Duodenal mucosa (tissue), 2 donors: ENCODE results near the gene MRPL55.

Experiments
- H3K27ac ChIP-seq: one replicate; pipeline ENCODE4 v1.7.0; 2013; ENCODE audit warnings: low read depth, low read length
- H3K27me3 ChIP-seq, 2 donors: one replicate each; pipeline ENCODE4 v1.7.0; 2013; ENCODE audit warnings: low read length in 2 of 2, control low read depth in 1 of 2; ENCODE audit not compliant: insufficient read depth in 2 of 2, control insufficient read depth in 1 of 2
- H3K36me3 ChIP-seq, 2 donors: one replicate each; pipeline ENCODE4 v1.7.0; 2013; ENCODE audit warnings: low read length in 2 of 2, control low read depth in 1 of 2; ENCODE audit not compliant: insufficient read depth in 2 of 2, control insufficient read depth in 1 of 2
- H3K4me1 ChIP-seq, 2 donors: one replicate each; pipeline ENCODE4 v1.7.0; 2013; ENCODE audit warnings: low read length in 2 of 2, control low read depth in 1 of 2; ENCODE audit not compliant: insufficient read depth in 2 of 2, control insufficient read depth in 1 of 2
- H3K4me3 ChIP-seq, 2 donors: one replicate each; pipeline ENCODE4 v1.7.0; 2013; ENCODE audit warnings: low read length in 2 of 2, low read depth in 1 of 2
- H3K9ac ChIP-seq, 2 donors: one replicate each; pipeline ENCODE4 v1.7.0; 2013; ENCODE audit warnings: low read length in 2 of 2, low read depth in 1 of 2
- H3K9me3 ChIP-seq, 2 donors: one replicate each; pipeline ENCODE4 v1.7.0; 2013; ENCODE audit warnings: low read length in 2 of 2, control low read depth in 1 of 2; ENCODE audit not compliant: control insufficient read depth in 1 of 2

MRPL55 gene

DNA sequence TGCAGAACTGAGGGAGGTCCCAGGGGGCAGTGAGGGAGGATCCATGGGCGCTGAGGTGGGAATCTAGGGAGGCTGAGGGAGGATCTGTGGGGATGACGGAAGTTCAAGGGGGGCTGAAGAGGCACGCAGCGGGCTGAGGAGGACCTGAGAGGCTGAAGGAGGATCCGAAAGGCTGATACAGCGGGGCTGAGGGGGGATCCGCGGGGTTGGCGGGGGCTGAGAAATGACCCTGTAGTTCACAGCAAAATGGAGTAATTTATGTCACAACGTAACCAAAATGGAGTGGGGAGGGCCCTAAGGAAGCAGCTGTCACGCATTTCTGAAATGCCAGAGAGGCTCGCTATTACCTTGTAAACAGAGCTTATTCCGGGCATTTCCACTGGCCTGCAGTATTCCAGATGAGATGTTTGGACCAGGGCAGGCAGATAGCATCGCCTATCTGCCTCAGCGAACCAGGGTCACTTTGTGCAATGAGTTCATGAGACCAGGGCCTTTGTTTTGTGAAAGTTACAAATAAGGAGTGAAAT is 926 bp upstream of the MRPL55 start:
- Histone ChIP-seq H3K4me1 (peaks cover 21 to 27% of the 10 kb centered on the region in 2 donors), H3K4me3 (peak overlapping the region; percentile 95 to 98), H3K27me3 (no peaks in the 10 kb centered on the region), H3K27ac (peak overlapping the region; percentile 89), H3K9me3 (no peaks in the 10 kb centered on the region), H3K9ac (peak overlapping the region; percentile 99), H3K36me3 (peaks cover 9 to 13% of the 10 kb centered on the region in 2 donors)

DNA sequence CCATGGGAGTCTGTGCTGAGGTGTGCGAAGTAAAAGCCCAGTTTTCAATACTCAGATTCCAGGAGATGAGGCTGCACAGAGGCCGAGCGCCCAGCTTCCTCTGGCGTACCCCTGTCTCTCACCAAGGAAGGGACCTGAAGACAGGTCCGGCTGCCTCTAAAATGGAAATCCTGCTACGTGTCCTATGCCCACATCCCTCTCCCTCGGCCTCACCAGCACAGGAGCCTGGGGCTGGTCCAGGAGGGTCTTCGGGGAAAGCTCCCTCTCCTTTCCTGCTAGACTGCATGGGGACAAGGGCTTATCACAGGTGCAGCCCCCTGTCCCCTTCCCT is 392 bp downstream of the MRPL55 start:
- Histone ChIP-seq H3K27me3 (no peaks in the 10 kb centered on the region), H3K9ac (peak overlapping the region; percentile 84 to 99), H3K4me1 (peaks cover 28 to 33% of the 10 kb centered on the region in 2 donors), H3K36me3 (peaks cover 9 to 14% of the 10 kb centered on the region in 2 donors), H3K27ac (peak overlapping the region; percentile 91), H3K9me3 (no peaks in the 10 kb centered on the region), H3K4me3 (peak overlapping the region; percentile 79 to 98)

DNA sequence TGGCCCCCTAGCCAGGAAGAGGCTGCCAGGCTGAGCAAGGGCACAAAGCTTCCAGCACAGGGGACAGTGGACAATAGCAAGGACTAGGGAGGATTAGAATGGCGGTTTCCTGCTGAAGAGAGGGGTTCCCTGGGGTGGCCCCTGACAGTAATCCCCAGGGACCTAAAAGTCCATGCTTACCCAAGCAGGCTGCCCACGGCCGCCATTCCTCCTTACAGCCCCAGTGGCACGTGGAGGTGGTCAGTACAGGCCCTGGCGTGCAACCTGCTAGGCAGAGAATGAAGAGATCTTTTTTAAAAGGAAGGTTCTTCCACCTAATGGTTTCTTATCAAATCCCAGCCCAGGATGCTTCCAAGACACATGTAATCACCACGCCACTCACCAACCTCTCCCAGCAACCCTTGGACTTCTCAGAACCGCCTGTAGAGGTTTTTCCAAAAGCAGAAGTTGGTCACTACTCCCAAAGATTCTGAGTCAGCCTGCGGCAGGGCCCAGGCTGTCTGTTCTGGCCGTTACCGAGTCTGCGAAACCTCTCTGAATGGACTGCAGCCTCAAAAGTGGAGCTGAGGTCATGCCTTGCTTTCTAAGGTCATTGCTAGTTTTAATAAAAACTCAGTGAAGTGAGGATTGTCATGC is 926 bp downstream of the MRPL55 start:
- Histone ChIP-seq H3K4me3 (peak overlapping the region; percentile 79 to 98), H3K36me3 (peaks cover 9 to 14% of the 10 kb centered on the region in 2 donors), H3K27ac (peak overlapping the region; percentile 91), H3K9me3 (no peaks in the 10 kb centered on the region), H3K27me3 (no peaks in the 10 kb centered on the region), H3K9ac (peak overlapping the region; percentile 84 to 99), H3K4me1 (peaks cover 31 to 38% of the 10 kb centered on the region in 2 donors)

DNA sequence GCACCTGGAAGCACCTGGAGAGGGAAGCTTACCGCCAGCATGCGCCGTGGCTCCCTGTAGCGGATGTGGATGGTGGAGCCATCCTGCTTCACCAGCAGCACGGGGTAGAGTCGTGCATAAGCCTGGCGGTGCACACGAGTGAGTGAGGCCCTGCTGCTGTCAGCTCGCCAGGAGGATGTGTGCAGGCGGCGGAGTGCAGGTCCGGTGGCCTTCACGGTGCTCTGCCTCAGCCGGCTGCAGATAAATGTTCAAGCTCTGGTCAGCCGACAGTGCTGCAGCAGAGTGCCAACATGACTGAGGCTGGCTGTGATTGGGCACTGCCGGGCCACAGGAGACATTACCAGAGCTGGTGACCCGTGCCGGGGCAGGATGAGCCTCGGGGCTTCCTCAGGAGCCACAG is 1.5 kb downstream of the MRPL55 start:
- H3K27me3 ChIP-seq = no peaks in the 10 kb centered on the region
- no peak overlapping the region for H3K27ac ChIP-seq

DNA sequence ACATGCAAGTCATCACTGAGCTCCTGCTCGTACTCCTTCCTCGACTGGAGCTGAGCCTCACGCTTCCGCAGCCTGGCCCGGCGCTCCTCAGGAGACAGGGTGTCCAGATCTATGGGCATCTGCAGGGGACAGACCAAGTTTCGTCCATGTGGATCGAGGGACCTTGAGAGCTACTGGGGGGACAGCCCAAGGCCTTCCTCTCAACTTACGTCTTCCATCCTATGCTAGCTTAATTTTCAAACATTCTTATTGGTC is 2.4 kb downstream of the MRPL55 start:
- Histone ChIP-seq H3K27me3 (no peaks in the 10 kb centered on the region), H3K9ac (no peak overlapping the region), H3K4me1 (peaks cover 33 to 40% of the 10 kb centered on the region in 2 donors), H3K9me3 (no peaks in the 10 kb centered on the region), H3K36me3 (peaks cover 9 to 14% of the 10 kb centered on the region in 2 donors), H3K4me3 (no peak overlapping the region), H3K27ac (no peak overlapping the region)

More for the DNA sequence above, 1.5 kb downstream of the MRPL55 start:
- Histone ChIP-seq H3K36me3 (peaks cover 9 to 14% of the 10 kb centered on the region in 2 donors), H3K9me3 (no peaks in the 10 kb centered on the region), H3K9ac (peak overlapping the region in 1 of 2 donors; percentile 99), H3K4me1 (peaks cover 31 to 38% of the 10 kb centered on the region in 2 donors), H3K4me3 (no peak overlapping the region)

DNA sequence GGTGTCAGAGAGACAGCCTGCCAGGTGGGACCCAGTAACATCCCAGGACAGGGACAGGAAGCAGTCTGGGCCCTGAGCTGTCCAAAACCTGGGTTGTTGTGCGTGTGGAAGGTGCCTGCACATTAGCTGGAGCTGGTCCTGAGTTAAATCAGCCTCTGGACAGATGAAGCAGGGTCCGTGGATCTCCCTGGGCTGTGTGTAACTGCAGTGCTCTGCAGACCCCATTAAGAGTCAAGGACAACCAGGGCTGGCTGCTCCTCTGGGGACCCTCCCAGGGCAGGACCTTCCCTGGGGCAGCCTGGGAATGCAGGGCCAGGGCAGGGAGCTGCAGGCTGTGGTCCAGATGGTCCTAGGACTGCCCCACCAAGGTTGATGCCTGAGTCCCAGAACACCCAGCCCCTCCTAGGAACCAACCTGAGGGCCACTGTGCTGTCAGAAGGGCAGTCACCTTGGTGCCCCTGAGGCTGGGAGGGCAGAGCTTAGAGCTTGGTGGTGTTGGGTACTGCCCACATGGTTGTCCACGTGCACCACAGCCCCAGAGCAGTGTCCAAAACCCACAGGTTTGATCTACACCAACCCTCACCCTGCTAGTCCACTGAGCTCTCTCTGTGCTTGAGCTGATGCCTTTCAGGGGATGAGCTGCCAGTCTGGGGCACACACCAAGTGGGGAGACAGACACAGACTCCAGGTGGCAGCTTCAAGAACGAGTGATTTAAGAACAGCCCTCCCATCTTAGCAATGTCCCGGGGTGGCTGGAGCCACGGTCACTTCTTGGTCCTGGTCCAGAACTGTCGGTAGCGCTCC is 2.9 kb downstream of the MRPL55 start:
- no peak overlapping the region for H3K27ac ChIP-seq
- peaks cover 38 to 46% of the 10 kb centered on the region in 2 donors for H3K4me1 ChIP-seq
- H3K9ac ChIP-seq = no peak overlapping the region
- H3K36me3 ChIP-seq = peaks cover 9 to 16% of the 10 kb centered on the region in 2 donors
- H3K9me3 ChIP-seq = no peaks in the 10 kb centered on the region
- H3K4me3 ChIP-seq = no peak overlapping the region
- H3K27me3 ChIP-seq = no peaks in the 10 kb centered on the region

DNA sequence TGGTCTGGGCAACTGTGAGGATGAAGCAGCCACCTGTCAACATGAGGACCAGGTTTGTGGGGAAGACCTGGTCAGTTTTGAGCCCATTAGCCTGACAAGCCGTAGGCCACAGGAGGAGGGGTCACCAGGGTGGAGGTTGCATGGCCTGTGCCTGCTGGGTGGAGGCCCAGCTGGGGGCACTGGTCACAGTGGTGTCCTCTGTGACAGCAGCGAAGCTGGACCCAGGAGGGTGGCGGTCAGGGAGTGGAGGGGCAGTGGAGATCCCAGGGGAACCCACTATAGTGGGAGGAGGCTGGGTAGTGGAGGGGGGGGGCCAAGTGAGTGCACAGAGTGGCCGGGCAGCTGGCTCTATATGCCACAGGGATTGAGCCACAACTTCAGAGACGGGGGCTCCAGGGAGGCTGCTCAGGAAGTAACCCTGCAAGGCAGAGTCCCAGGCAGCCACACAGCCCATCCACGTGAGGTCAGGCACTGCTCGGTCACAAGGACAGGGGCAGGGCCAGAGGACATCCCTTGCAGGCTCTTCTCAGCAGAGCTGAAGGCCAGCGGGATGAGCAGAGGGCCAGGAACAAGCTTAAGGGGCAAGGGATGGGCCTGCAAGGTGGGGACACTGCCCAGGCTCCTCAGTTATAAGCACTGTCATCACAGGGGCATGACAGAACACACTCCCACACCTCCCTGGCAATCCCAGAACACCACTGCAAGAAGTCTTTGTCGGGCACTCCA is 3.7 kb downstream of the MRPL55 start:
- H3K27ac ChIP-seq = no peak overlapping the region
- H3K4me1 ChIP-seq = peaks cover 36 to 48% of the 10 kb centered on the region in 2 donors
- H3K9ac ChIP-seq = no peak overlapping the region
- H3K4me3 ChIP-seq = no peak overlapping the region
- H3K36me3 ChIP-seq = peaks cover 13 to 23% of the 10 kb centered on the region in 2 donors
- H3K27me3 ChIP-seq = no peaks in the 10 kb centered on the region
- H3K9me3 ChIP-seq = no peaks in the 10 kb centered on the region

DNA sequence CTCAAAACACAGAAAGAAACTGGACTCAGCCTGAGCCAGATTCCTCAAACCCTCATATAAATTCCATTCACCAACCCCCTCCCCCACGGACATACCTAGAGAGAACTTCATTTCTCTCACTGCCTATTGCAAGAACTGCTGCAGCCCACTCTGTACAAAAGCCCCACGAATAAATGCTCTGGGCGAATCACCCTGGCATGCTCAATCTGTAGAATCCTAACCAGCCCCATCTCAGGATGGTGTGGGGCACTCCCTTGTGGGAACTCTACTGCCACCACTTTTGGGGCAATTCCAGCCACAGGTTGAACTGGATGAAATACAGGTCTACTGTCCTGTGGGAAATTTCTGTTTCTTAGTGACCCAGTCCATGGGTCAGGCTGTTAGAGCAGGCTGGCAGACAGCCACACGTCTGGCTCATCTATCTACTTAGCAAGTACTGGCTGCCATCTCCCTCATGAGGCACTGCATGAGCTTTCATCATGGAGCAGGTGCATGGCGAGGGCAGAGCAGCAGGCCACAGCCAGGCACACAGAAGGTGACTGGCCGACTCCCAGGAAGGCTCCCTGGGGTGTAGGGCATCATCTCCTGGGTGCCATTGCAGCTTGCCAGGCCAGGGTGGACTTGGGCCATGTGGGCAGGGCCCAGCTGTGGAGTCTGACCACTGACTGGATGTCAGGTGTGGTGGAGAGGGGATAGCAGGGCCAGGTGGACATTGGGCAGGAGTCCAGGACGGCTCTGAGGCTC is 4.4 kb downstream of the MRPL55 start:
- Histone ChIP-seq H3K27me3 (no peaks in the 10 kb centered on the region), H3K36me3 (peaks cover 17 to 31% of the 10 kb centered on the region in 2 donors), H3K27ac (no peak overlapping the region)

DNA sequence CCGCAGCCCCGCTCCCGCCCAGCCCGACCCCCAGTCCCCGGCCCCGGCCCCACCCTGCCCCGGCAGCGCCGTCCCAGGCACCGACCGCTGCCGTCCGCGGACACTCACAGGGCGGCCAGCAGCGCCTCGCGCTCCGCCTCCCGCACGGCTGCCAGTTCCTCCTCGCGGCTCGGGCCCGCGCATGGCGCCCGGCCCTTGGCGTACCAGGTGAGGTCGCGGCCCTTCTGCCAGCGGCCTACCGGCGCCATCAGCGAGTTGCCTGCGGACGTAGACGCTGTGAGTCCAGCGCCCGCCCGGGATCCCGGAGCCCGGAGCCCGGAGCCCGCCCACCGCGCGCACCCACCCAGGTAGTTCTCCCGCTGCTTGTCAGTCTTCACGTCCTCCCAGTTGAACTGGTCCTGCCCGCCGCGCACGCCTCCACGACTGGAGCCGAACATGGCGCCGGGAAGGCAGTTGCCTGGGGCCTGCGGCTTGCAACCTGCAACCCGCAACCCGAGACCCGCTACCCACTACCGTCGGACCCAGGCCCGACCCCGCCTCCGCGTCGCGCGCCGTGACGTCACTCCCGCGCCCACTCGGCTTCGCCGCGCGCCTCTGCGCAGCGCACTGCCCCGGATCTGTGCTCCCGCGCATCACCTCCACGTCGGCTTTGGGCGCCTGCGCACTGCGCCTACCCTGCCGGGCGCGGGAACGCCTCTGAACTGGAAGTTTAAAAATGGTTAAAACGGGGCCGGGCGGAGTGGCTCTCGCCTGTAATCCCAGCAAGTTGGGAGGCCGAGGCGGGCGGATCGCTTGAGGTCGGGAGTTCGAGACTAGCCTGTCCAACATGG is 6.1 kb downstream of the MRPL55 start, which contains the start of gene C1orf35:
C1orf35 (minus strand) TSS at position 535 of the 830 bp plus-strand sequence; CDS start at position 437, 98 bp downstream.
- H3K36me3 ChIP-seq = peaks cover 31 to 48% of the 10 kb centered on the region in 2 donors
- H3K4me3 ChIP-seq = peak within 1 kb of the TSS; percentile 80 to 86
- H3K27me3 ChIP-seq = no peaks in the 10 kb centered on the region
- peaks cover 23 to 41% of the 10 kb centered on the region in 2 donors for H3K4me1 ChIP-seq
- H3K9me3 ChIP-seq = no peaks in the 10 kb centered on the region
- peak within 1 kb of the TSS; percentile 73 for H3K27ac ChIP-seq
- H3K9ac ChIP-seq = peak within 1 kb of the TSS; percentile 69 to 84

More for the DNA sequence above, 4.4 kb downstream of the MRPL55 start:
- Histone ChIP-seq H3K4me1 (peaks cover 29 to 42% of the 10 kb centered on the region in 2 donors), H3K9me3 (no peaks in the 10 kb centered on the region), H3K9ac (no peak overlapping the region), H3K4me3 (no peak overlapping the region)
